Mammary epithelial cell (primary cell): Measurements from ENCODE around the gene NOX4.

Experiments
- EZH2 ChIP-seq: IDR thresholded peaks from 2 replicates; pipeline ENCODE4 v1.6.1; 2012; ENCODE audit warnings: low read length, inconsistent platforms, borderline replicate concordance
- TF ChIP-seq, protein P1 (sequence below), 2 donors: IDR thresholded peaks in 1 of 2; conservative IDR thresholded peaks in 1 of 2; 2 replicates each; pipeline ENCODE4 v1.5.1; 2011 to 2012; ENCODE audit warnings: inconsistent platforms in 2 of 2, low read length in 2 of 2, mild to moderate bottlenecking in 2 of 2, control low read depth in 1 of 2, low read depth in 1 of 2; ENCODE audit not compliant: insufficient read depth in 1 of 2; ENCODE audit errors: extremely low read depth in 1 of 2

GRCh38 chr11:89508544-89508943, 17.4 kb upstream of the NOX4 start:
- TF ChIP-seq EZH2 = no peak
- TF ChIP-seq, protein P1, sequence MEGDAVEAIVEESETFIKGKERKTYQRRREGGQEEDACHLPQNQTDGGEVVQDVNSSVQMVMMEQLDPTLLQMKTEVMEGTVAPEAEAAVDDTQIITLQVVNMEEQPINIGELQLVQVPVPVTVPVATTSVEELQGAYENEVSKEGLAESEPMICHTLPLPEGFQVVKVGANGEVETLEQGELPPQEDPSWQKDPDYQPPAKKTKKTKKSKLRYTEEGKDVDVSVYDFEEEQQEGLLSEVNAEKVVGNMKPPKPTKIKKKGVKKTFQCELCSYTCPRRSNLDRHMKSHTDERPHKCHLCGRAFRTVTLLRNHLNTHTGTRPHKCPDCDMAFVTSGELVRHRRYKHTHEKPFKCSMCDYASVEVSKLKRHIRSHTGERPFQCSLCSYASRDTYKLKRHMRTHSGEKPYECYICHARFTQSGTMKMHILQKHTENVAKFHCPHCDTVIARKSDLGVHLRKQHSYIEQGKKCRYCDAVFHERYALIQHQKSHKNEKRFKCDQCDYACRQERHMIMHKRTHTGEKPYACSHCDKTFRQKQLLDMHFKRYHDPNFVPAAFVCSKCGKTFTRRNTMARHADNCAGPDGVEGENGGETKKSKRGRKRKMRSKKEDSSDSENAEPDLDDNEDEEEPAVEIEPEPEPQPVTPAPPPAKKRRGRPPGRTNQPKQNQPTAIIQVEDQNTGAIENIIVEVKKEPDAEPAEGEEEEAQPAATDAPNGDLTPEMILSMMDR (conservative IDR thresholded peaks at IDR 0.05 in 1 of 2, IDR thresholded peaks at IDR 0.05 in 1 of 2; ENCODE audit: extremely low read depth in 1 of 2, insufficient read depth in 1 of 2, low read depth in 1 of 2, low read length in 2 of 2) = no peak
